ENCODE data around the gene PDE7B.
"Not testable (repeated sequence)": the region's sequence is repeated elsewhere in the genome, so short reads cannot be mapped to it uniquely, and the experiment has no call there.

The PDE7B gene

DNA sequence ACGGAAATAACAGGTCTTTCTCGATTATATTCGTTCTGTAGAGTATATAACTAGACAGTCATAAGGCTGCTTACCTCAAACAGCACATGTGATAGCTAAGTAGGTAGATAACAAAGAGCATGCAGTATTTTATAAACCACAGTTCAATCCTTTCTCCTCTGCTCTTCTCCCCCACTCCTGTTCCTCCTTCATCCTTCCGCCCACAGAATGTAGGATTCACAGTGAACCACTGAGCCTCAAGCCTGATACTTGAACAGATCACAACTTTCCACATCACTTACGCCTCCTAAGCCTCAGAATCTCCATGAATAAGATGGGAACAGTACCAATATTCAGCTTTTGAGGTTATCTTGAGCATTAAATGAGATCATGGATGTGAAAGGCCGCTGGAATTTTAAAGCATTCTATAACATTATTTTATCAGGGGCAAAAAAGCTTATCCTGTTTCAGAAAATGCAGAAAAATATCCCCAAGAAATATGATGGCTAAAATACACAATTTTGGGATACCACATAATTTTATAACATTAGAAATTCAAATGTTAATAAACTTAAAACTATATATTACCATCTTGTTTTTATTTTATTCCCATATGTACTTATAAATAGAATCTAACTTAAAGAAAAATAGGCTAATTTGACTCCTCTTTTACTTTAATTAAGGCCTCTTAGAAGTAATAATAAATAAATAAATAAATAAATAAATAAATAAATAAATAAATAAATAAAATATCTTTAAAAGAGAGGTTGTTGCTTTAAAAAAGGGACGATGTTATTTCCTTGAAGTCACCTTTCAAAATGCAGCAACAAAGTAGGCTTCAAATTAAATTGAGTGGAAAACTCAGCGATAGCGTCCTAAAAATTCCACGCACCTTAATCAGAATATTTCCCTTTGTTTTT is 365.3 kb downstream of the PDE7B start:
- in situ Hi-C loops (cut with HindIII; ENCODE audit: low sequenced_read_pairs), result no loop called here

DNA sequence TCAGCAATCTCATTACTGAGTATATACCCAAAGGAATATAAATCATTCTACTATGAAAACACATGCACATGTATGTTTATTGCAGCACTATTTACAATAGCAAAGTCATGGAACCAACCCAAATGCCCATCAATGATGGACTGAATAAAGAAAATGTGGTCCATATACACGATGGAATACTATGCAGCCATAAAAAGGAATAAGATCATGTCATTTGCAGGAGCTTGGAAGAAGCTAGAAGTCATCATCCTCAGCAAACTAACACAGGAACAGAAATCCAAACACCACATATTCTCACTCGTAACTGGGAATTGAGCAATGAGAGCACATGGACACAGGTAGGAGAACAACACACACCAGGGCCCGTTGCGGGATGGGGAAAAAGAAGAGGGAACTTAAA is 373.5 kb downstream of the PDE7B start:
- in situ Hi-C loops (cut with HindIII; ENCODE audit: low sequenced_read_pairs), result not testable (repeated sequence)

DNA sequence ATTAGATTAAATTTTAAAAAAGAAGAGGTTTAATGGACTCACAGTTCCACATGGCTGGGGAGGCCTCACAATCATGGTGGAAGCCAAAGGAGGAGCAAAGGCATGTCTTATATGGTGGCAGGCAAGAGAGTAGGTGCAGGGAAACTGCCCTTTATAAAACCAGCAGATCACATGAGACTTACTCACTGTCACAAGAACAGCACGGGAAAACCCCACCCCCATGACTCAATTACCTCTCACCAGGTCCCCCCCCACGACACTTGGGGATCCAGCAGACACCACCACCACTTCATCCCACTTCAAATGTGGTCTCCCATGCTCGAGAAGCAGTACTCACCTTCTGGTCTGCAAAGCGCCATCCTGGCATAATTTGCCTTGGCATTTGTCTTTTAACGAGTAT is 374.0 kb downstream of the PDE7B start:
- in situ Hi-C loops (cut with HindIII; ENCODE audit: low sequenced_read_pairs), result no loop called here

DNA sequence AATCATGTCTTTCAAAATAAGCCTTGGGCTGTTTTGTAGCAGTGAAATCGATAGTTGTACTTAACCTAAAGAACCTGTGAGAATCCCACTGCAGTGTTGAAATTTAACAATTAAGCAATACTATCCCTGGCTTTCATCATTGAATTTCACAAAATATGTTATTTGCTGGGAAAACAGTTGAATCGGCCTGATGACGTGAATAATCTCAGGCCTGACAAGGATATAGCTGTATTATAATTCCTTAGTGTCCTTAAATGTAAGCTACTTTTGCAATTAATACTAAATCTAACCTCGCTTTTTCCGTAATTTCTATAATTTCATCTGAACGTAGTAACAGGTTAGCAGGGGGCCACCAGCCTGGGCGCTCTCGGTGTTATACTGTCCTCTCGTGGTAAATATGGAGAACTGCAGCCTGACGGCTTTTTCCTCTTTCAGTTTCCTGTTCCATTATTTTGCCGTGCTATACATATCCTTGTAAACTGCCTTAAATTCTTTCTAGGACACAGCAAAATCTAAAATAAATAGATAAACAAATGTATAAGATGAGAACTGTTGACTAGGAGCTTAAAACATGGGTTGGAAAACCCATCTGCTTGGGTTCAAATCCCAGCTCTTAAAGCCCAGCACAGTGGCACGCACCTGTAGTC is 374.6 kb downstream of the PDE7B start:
- in situ Hi-C loops (cut with HindIII; ENCODE audit: low sequenced_read_pairs), result no loop called here

DNA sequence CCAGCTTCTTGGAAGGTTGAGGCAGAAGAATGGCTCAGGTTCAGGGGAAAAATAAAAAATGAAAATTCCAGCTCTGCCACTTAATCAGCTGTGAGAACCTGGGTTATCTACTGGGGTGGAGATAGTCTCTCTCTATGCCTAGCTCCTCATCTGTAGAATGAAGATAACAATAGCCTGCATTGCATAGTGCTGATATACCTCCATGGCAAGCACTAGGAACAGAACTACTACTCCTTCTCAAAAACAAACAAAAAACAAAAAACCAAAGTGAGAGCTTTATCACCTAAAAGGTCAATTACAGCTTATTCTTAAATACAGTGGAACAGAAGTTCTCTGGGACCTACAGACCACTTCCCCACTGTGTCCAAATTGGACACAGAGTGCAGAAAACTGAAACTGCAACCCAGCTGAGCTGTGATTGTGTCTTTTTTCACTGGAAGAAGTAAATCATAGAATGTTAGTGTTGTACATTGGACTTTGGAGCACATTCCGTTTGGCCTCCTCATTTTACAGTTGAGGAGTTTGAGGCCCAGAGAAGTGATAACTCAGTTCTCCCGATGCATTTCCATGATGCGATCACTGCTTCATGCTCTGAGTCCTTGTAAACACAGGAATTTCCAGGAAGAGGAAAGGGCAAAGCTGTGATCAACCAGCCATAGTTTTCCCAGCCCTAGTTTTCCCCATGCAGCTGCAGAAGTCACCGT is 375.3 kb downstream of the PDE7B start:
- in situ Hi-C loops (cut with HindIII; ENCODE audit: low sequenced_read_pairs), result no loop called here

DNA sequence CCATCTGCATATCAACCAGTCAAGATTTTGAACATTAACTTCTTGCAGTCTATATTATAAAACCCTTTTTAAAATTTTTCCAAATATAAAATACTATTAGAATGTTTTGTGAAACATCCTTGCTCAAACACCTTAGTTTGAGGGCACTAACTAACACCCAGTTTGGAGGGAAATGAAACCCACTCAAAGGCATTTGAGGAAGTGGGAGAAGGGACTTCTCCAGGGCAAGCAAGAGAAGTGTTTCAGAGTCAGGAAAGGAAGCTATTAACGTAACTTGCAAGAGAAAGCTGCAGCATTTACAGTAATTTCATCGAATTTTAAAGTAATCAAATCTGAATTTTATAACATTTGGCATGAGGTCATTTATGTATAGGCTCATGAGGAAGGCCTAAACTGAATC is 377.3 kb downstream of the PDE7B start:
- in situ Hi-C loops (cut with HindIII; ENCODE audit: low sequenced_read_pairs), result no loop called here

DNA sequence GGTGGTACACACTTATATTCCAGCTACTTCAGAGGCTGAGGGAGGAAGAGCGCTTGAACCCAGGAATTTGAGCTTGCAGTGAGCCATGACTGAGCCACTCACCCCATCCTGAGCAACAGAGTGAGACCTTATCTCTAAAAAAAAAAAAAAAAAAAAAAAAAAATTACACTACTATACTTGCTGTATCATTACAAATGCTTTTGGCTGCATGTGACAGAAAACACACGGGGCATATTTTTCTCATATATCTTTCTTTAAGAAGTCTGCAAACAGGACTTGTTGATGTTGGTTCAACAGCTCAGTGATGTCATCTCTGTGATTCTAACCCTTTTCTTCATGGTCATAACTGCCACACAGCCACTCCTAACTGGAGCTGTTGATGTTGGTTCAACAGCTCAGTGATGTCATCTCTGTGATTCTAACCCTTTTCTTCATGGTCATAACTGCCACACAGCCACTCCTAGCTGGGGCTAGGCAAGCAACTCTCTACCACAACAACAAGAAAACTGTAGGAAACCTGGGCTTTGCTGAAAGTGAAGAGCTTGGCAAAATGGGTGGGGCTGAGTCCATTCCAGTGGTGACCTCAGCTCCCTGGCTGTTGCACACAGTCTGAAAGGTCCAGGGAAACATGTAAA is 378.8 kb downstream of the PDE7B start:
- in situ Hi-C loops (cut with HindIII; ENCODE audit: low sequenced_read_pairs), result no loop called here

DNA sequence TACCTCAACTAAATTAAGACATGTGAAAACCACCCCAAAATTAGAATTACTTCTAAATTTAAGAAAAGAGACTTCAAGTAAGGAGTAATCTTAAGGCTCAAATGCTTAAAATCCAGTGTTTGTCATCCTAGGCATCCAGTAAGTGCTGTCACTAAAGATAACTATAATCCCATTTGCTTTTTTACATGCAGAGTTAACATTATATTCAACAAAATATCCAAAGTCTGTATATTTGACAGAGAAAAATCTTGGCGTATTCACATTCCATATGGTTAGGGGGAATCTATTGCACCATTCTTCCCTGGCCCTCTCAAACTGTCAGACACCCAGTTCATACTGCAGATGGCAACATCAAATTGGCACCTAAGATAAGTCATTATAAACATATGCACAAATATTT is 381.2 kb downstream of the PDE7B start:
- in situ Hi-C loops (cut with HindIII; ENCODE audit: low sequenced_read_pairs), result no loop called here

DNA sequence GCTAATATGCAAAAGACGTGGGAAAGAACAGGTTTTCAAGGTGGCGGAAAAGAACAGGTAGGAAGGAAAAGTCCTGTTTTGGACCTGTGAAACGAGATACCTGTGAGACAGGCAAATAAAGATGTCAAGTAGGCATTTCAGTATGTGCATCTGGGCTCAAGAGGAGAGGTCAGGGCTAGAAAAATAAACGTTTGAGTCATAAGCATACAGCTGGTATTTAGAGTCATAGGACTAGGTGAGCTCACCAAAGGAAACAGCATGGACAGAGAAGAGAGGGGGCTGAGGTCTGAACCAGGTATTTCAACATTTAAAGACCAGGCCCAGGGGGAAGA is 383.7 kb downstream of the PDE7B start:
- in situ Hi-C loops (cut with HindIII; ENCODE audit: low sequenced_read_pairs), result no loop called here

DNA sequence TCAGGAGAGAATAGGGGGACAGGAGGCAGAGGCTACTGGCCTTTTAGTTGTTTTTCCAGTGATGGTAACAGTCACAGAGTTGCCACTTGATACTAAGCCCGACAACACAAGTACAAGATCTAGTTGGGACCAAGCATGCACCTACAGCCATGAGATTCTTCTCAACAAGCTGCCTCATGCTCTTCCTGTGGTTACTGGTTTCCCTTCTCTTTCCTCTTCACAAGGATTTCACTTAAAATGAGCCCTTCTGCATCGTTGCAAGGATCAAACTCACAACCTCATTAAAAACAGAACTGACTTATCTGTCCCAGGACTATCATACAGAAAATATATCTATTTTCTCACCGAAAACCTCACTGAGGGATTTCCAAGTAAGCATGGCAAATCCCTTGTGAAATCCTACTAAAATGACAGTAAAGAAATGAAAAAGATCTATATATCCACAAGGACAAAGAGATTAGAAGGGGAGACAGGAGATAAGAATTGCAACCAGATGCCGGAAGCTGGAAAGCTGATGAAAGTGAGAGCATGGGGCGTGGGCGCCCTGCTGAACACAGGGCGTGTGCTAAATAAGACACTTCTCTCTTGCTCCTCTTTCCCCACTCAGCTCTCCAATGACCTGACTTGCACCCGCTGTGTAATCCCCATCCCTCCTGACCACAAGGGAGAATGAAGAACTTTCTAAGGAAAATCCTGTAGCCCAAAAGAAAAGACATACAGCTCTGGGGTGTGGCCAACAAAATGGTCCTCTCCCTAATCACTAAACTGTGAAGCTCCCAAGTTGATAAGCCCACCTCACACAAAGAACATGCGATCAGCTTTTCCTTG is 385.2 kb downstream of the PDE7B start:
- in situ Hi-C loops (cut with HindIII; ENCODE audit: low sequenced_read_pairs), result no loop called here

DNA sequence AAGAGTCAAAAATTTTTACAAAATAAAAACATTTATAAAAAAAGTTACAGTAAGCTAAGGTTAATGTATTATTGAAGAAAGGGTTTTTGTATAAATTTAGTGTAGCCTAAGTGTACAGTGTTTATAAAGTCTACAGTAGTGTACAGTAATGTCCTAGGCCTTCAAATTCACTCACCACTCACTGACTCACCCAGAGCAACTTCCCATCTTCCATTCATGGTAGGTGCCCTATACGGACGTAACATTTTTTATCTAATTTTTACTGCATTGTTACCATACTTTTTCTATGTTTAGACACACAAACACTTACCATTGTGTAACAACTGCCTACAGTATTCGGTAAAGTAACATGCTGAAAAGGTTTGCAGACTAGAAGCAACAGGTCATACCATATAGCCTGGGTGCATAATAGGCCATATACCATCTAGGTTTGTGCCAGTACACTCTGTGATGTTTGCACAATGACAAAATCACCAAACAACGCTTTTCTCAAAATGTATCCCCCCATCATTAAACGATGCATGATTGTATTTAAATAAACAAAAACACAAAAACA is 392.6 kb downstream of the PDE7B start:
- in situ Hi-C loops (cut with HindIII; ENCODE audit: low sequenced_read_pairs), result no loop called here
